HEK293 (cell line): Measurements from ENCODE around the gene ILRUN.
"Not testable (repeated sequence)": the region's sequence is repeated elsewhere in the genome, so short reads cannot be mapped to it uniquely, and the experiment has no call there.

ENCODE experiments used
- CTCF ChIP-seq: fragments of 450-650 bp; formaldehyde crosslinking; IDR thresholded peaks from 2 replicates; pipeline ENCODE4 v1.5.1; 2016; ENCODE audit warnings: missing biosample characterization, missing genetic modification characterization
- KLF1 ChIP-seq: fragments of 450-650 bp; formaldehyde crosslinking; IDR thresholded peaks from 2 replicates; pipeline ENCODE4 v1.5.1; 2016; ENCODE audit warnings: missing biosample characterization, missing genetic modification characterization
- KLF8 ChIP-seq: fragments of 450-650 bp; formaldehyde crosslinking; IDR thresholded peaks from 2 replicates; pipeline ENCODE4 v1.5.1; 2016; ENCODE audit warnings: missing biosample characterization, missing genetic modification characterization
- REST ChIP-seq: fragments of 450-650 bp; formaldehyde crosslinking; IDR thresholded peaks from 2 replicates; pipeline ENCODE4 v1.5.1; 2016; ENCODE audit warnings: missing biosample characterization, missing genetic modification characterization
- TCF7L2 ChIP-seq: IDR thresholded peaks from 2 replicates; pipeline ENCODE4 v1.6.1; 2011; ENCODE audit warnings: low read depth, mild to moderate bottlenecking, inconsistent platforms, low read length, moderate library complexity, borderline replicate concordance
- ZBTB20 ChIP-seq: fragments of 450-650 bp; formaldehyde crosslinking; IDR thresholded peaks from 2 replicates; pipeline ENCODE4 v1.5.1; 2016; ENCODE audit warnings: missing biosample characterization, missing genetic modification characterization
- ZNF148 ChIP-seq: fragments of 450-650 bp; formaldehyde crosslinking; IDR thresholded peaks from 2 replicates; pipeline ENCODE4 v1.5.0; 2017; ENCODE audit warnings: missing biosample characterization, missing genetic modification characterization, borderline replicate concordance
- ZNF2 ChIP-seq: fragments of 450-650 bp; formaldehyde crosslinking; IDR thresholded peaks from 2 replicates; pipeline ENCODE4 v1.5.1; 2016; ENCODE audit warnings: missing biosample characterization, missing genetic modification characterization
- ZNF202 ChIP-seq: fragments of 450-650 bp; formaldehyde crosslinking; IDR thresholded peaks from 2 replicates; pipeline ENCODE4 v1.5.1; 2016; ENCODE audit warnings: missing biosample characterization, missing genetic modification characterization, borderline replicate concordance
- ZNF501 ChIP-seq: fragments of 450-650 bp; formaldehyde crosslinking; IDR thresholded peaks from 2 replicates; pipeline ENCODE4 v1.5.1; 2016; ENCODE audit warnings: missing biosample characterization, missing genetic modification characterization
- ZNF513 ChIP-seq: fragments of 450-650 bp; IDR thresholded peaks from 2 replicates; pipeline ENCODE4 v1.5.1; 2018; ENCODE audit warnings: missing biosample characterization, missing genetic modification characterization
- ZNF514 ChIP-seq: fragments of 450-650 bp; formaldehyde crosslinking; IDR thresholded peaks from 2 replicates; pipeline ENCODE4 v1.5.1; 2016; ENCODE audit warnings: missing biosample characterization, missing genetic modification characterization
- ZNF558 ChIP-seq: fragments of 450-650 bp; formaldehyde crosslinking; IDR thresholded peaks from 2 replicates; pipeline ENCODE4 v1.5.1; 2016; ENCODE audit warnings: missing biosample characterization, missing genetic modification characterization
- ZNF768 ChIP-seq: fragments of 450-650 bp; formaldehyde crosslinking; IDR thresholded peaks from 2 replicates; pipeline ENCODE4 v1.5.1; 2018; ENCODE audit warnings: missing biosample characterization, mild to moderate bottlenecking, missing genetic modification characterization

GRCh38 chr6:34680313-34680712 lies 16.3 kb downstream of the ILRUN start:
- TF ChIP-seq ZNF2 (tag by site-specific recombination); CTCF (tag by site-specific recombination); ZNF514; ZNF148 (tag by site-specific recombination); ZBTB20 (tag by site-specific recombination); KLF1 (tag by site-specific recombination); ZNF501 (tag by site-specific recombination); ZNF513 (tag by site-specific recombination); ZNF558 (tag by site-specific recombination); TCF7L2; ZNF768 (tag by site-specific recombination); REST (tag by site-specific recombination); ZNF202 (tag by site-specific recombination); KLF8 (tag by site-specific recombination): not testable (repeated sequence)
